ENCODE measurements around the gene DTNB. TPM values are rescaled to one million over a fixed set of nuclear protein-coding genes. Genes with fewer than 3 reads are reported as not detected.

The DTNB gene
- total RNA-seq, 1 experiment from 2014 or later = 51.9 TPM

DNA sequence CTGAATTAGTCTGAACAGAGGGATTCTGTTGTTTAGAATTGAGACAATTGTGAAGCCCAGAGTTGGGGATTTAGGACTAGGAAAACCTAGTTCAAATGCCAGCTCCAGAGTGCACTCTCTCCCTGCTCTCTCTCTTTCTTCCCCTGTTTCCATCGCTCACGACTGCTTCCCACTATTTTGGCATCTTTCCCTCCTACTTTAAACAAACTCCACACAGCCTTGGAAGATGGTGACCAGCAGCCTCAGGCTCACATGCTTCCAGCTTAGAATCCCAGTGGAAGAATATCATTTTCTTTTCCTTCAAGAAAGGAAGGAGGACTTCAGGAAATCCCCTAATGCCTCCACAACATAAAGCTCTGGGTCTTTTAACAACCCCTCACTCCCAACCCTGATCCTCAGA is 325.5 kb downstream of the DTNB start:
- no TSS peak for BruUV-seq (replicated peaks)
- Histone ChIP-seq H2AFZ (no peak overlapping the region), H3K36me3 (ENCODE audit: low read depth) (no peaks in the 10 kb centered on the region), H3K4me3 (no peak overlapping the region), H3K4me1 (replicated peaks; ENCODE audit: insufficient read depth) (peaks cover 21% of the 10 kb centered on the region), H3K4me2 (peak overlapping the region; percentile 13; the same call in 1 of the 2 replicates), H3K27me3 (ENCODE audit: insufficient read depth, low read depth) (no peaks in the 10 kb centered on the region), H3F3A (ENCODE audit: insufficient read depth, low read depth) (peaks cover 3% of the 10 kb centered on the region; the same call in 1 of the 2 replicates), H3K27ac (no peak overlapping the region), H3K79me2 (ENCODE audit: low read depth) (no peaks in the 10 kb centered on the region), H3K9me2 (ENCODE audit: insufficient read depth) (no peaks in the 10 kb centered on the region), H3K9me3 (ENCODE audit: insufficient read depth, low read depth) (no peaks in the 10 kb centered on the region), H4K20me1 (ENCODE audit: insufficient read depth) (no peaks in the 10 kb centered on the region)
- TF ChIP-seq, protein P1, sequence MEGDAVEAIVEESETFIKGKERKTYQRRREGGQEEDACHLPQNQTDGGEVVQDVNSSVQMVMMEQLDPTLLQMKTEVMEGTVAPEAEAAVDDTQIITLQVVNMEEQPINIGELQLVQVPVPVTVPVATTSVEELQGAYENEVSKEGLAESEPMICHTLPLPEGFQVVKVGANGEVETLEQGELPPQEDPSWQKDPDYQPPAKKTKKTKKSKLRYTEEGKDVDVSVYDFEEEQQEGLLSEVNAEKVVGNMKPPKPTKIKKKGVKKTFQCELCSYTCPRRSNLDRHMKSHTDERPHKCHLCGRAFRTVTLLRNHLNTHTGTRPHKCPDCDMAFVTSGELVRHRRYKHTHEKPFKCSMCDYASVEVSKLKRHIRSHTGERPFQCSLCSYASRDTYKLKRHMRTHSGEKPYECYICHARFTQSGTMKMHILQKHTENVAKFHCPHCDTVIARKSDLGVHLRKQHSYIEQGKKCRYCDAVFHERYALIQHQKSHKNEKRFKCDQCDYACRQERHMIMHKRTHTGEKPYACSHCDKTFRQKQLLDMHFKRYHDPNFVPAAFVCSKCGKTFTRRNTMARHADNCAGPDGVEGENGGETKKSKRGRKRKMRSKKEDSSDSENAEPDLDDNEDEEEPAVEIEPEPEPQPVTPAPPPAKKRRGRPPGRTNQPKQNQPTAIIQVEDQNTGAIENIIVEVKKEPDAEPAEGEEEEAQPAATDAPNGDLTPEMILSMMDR (conservative IDR thresholded peaks at IDR 0.05) = no peak
- no peak for TF ChIP-seq EZH2 (IDR thresholded peaks at IDR 0.05; ENCODE audit: low read depth)
- POLR2A ChIA-PET (ENCODE audit: unreplicated experiment) = no interaction called here
- DNase-seq = no peak
- intact Hi-C loops (cut with micrococcal nuclease; ENCODE audit: unreplicated experiment) = no loop called here
- CTCF ChIA-PET = interaction anchor here (0.9 to 1.2 kb wide), 2 partner anchors 13 to 14 kb away, joined by 3 to 16 read pairs; no protein-coding TSS in a partner anchor

- no TSS peak for BruUV-seq (replicated peaks)
- intact Hi-C loops (cut with micrococcal nuclease; ENCODE audit: unreplicated experiment) = no loop called here
- POLR2A ChIA-PET (ENCODE audit: unreplicated experiment) = no interaction called here
- TF ChIP-seq, protein P1 (conservative IDR thresholded peaks at IDR 0.05) = no peak
- TF ChIP-seq EZH2 (IDR thresholded peaks at IDR 0.05; ENCODE audit: low read depth) = no peak
- H3F3A ChIP-seq (ENCODE audit: insufficient read depth, low read depth) = peaks cover 3% of the 10 kb centered on the region; the same call in 1 of the 2 replicates
- H3K27ac ChIP-seq = no peak overlapping the region
- H3K4me2 ChIP-seq = peak overlapping the region; percentile 13; the same call in 1 of the 2 replicates
- CTCF ChIA-PET = interaction anchor here (0.9 to 1.2 kb wide), 2 partner anchors 13 to 15 kb away, joined by 3 to 16 read pairs; no protein-coding TSS in a partner anchor
- no peaks in the 10 kb centered on the region for H3K36me3 ChIP-seq (ENCODE audit: low read depth)
- H3K4me1 ChIP-seq (replicated peaks; ENCODE audit: insufficient read depth) = peaks cover 26% of the 10 kb centered on the region
- H3K79me2 ChIP-seq (ENCODE audit: low read depth) = no peaks in the 10 kb centered on the region
- DNase-seq = peak; percentile 19 to 59
- no peaks in the 10 kb centered on the region for H3K9me3 ChIP-seq (ENCODE audit: insufficient read depth, low read depth)
- no peaks in the 10 kb centered on the region for H3K27me3 ChIP-seq (ENCODE audit: insufficient read depth, low read depth)
- H3K4me3 ChIP-seq = no peak overlapping the region
- no peak overlapping the region for H2AFZ ChIP-seq
- H4K20me1 ChIP-seq (ENCODE audit: insufficient read depth) = no peaks in the 10 kb centered on the region
- no peaks in the 10 kb centered on the region for H3K9me2 ChIP-seq (ENCODE audit: insufficient read depth)
Measured at GRCh38 chr2:25347205-25347815, 326.1 kb downstream of the DTNB start.

DNA sequence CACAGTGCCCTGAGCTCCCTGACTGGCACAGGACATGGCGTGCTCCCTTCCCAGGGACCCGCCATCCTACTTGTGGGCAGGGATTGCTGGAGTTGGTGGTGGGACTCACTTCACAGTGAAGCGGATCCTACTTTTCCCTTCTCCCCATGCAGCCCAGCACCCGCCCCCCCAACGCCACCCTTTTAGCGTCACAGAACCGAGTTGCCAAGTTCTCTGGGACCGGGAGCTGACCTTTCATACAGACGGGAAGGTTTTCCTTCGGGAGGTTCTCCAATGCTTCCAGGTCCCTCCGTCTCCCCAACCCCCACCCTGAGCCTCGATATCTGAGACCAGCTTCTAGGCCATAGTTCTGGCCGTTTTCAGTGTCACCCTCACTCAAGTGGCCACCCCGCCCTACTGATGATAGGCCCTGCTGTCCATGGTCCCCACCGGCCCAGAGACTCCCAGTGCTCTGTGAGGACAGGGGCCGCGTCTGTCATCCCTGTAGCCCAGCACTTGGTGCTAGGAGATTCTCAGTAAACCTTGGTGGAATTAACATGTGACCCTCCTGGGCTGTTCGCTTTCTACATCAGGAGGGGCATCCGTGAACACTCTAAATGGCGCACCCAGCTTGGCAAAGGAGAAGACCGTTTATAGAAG is 330.1 kb downstream of the DTNB start:
- H3K4me2 ChIP-seq = peak overlapping the region; percentile 74
- POLR2A ChIA-PET (ENCODE audit: unreplicated experiment) = no interaction called here

More for the DNA sequence above, 330.1 kb downstream of the DTNB start:
- Histone ChIP-seq H3K36me3 (ENCODE audit: low read depth) (no peaks in the 10 kb centered on the region), H2AFZ (no peak overlapping the region), H4K20me1 (ENCODE audit: insufficient read depth) (no peaks in the 10 kb centered on the region), H3K79me2 (ENCODE audit: low read depth) (no peaks in the 10 kb centered on the region), H3F3A (ENCODE audit: insufficient read depth, low read depth) (peaks cover 12% of the 10 kb centered on the region; the same call in 1 of the 2 replicates), H3K9me2 (ENCODE audit: insufficient read depth) (no peaks in the 10 kb centered on the region), H3K27me3 (ENCODE audit: insufficient read depth, low read depth) (no peaks in the 10 kb centered on the region), H3K27ac (no peak overlapping the region), H3K4me1 (replicated peaks; ENCODE audit: insufficient read depth) (peaks cover 16% of the 10 kb centered on the region), H3K4me3 (no peak overlapping the region), H3K9me3 (ENCODE audit: insufficient read depth, low read depth) (no peaks in the 10 kb centered on the region)
- DNase-seq = no peak
- intact Hi-C loops (cut with micrococcal nuclease; ENCODE audit: unreplicated experiment) = no loop called here
- CTCF ChIA-PET = interaction anchor here (1.3 kb wide), 1 partner anchor 19 kb away, joined by 4 read pairs; no protein-coding TSS in a partner anchor
- TF ChIP-seq EZH2 (IDR thresholded peaks at IDR 0.05; ENCODE audit: low read depth) = no peak
- TF ChIP-seq, protein P1 (conservative IDR thresholded peaks at IDR 0.05) = no peak
- BruUV-seq (replicated peaks) = no TSS peak

Measured in PC-9 (cell line).